ENCODE data around the gene RAD51B.

RAD51B gene

GRCh38 chr14:68774771-68775613 lies 955.4 kb downstream of the RAD51B start:
- no peak for DNase-seq (ENCODE audit: insufficient read length)
- TF ChIP-seq POLR2AphosphoS5 (IDR thresholded peaks at IDR 0.05; ENCODE audit: low read depth, low read length) (no peak), TAF1 (IDR thresholded peaks at IDR 0.05; ENCODE audit: borderline replicate concordance, low read depth, low read length) (no peak), POLR2A (IDR thresholded peaks at IDR 0.05; ENCODE audit: low read depth, low read length) (no peak)
- no peak for FAIRE-seq

- DNase-seq (ENCODE audit: insufficient read length): no peak
- FAIRE-seq: no peak
- no peak for TF ChIP-seq TAF1 (IDR thresholded peaks at IDR 0.05; ENCODE audit: borderline replicate concordance, low read depth, low read length)
- TF ChIP-seq POLR2A (IDR thresholded peaks at IDR 0.05; ENCODE audit: low read depth, low read length): no peak
- TF ChIP-seq POLR2AphosphoS5 (IDR thresholded peaks at IDR 0.05; ENCODE audit: low read depth, low read length): no peak
Observed at GRCh38 chr14:68775614-68776126, 956.1 kb downstream of the RAD51B start.

- FAIRE-seq (no peak), DNase-seq (ENCODE audit: insufficient read length) (no peak)
- TF ChIP-seq TAF1 (IDR thresholded peaks at IDR 0.05; ENCODE audit: borderline replicate concordance, low read depth, low read length): no peak
- no peak for TF ChIP-seq POLR2A (IDR thresholded peaks at IDR 0.05; ENCODE audit: low read depth, low read length)
- no peak for TF ChIP-seq POLR2AphosphoS5 (IDR thresholded peaks at IDR 0.05; ENCODE audit: low read depth, low read length)
Observed at GRCh38 chr14:68777644-68778043, 958.1 kb downstream of the RAD51B start.

All from GM12892 (cell line).